DND-41 (cell line): Measurements from ENCODE around the gene ANAPC5.
"Not testable (repeated sequence)": the region's sequence is repeated elsewhere in the genome, so short reads cannot be mapped to it uniquely, and the experiment has no call there.

Experiments
- CTCF ChIP-seq: IDR thresholded peaks from 2 replicates; pipeline ENCODE4 v1.5.1; 2012; ENCODE audit warnings: borderline replicate concordance, low read length, moderate library complexity, mild to moderate bottlenecking; ENCODE audit not compliant: poor library complexity, severe bottlenecking; ENCODE audit errors: extremely low read depth
- EZH2 ChIP-seq: IDR thresholded peaks from 3 replicates; pipeline ENCODE4 v1.6.1; 2012; ENCODE audit warnings: borderline replicate concordance, low read depth, mild to moderate bottlenecking, moderate library complexity, low read length, inconsistent platforms; ENCODE audit not compliant: severe bottlenecking

GRCh38 chr12:121298411-121298810, 53.8 kb downstream of the ANAPC5 start:
- not testable (repeated sequence) for TF ChIP-seq CTCF, EZH2
